ENCODE measurements around the gene FRS2.

The FRS2 gene

DNA sequence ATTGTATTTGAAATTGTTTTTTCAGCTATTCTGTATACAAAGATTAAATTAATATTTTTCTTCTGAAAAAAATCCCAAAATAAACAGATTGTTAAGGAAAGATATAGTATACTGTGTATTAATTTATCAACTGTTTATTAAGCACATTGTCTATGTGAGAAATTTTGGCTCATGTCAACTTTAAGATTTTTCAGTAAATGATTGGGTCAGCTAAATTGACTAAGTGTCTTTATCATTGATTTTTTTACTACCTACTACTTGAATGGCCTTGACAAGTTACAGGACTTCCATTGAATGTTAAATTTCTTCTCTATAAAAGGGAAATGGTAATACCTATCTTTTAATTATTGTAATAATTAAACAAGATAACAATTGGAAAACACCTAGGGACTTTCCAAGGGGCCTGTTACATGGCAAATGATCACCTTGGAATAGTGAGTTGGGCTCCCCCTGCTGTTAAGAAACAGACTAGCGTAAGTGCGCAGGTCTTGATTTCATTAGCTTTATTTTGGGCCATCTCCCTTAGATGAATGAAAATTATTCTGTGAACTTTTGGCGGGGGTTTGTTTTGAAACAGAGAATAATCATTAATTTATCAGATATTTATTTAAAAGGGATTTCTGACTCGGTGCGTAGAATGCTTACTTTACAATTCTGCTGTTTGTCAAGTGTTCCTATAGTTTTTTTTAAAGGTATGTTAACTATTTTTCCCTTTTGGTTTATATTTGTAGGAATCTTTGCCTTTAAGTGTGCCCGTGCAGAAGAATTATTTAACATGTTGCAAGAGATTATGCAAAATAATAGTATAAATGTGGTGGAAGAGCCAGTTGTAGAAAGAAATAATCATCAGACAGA is 100.6 kb downstream of the FRS2 start:
- no peak for DNase-seq (ENCODE audit: low spot score)
- Histone ChIP-seq H3K27ac (no peak overlapping the region), H3K4me3 (no peak overlapping the region)
- TF ChIP-seq, protein P1, sequence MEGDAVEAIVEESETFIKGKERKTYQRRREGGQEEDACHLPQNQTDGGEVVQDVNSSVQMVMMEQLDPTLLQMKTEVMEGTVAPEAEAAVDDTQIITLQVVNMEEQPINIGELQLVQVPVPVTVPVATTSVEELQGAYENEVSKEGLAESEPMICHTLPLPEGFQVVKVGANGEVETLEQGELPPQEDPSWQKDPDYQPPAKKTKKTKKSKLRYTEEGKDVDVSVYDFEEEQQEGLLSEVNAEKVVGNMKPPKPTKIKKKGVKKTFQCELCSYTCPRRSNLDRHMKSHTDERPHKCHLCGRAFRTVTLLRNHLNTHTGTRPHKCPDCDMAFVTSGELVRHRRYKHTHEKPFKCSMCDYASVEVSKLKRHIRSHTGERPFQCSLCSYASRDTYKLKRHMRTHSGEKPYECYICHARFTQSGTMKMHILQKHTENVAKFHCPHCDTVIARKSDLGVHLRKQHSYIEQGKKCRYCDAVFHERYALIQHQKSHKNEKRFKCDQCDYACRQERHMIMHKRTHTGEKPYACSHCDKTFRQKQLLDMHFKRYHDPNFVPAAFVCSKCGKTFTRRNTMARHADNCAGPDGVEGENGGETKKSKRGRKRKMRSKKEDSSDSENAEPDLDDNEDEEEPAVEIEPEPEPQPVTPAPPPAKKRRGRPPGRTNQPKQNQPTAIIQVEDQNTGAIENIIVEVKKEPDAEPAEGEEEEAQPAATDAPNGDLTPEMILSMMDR (IDR thresholded peaks at IDR 0.05) = peak; percentile 58

- Histone ChIP-seq H3K27ac (no peak overlapping the region), H3K4me3 (no peak overlapping the region)
- TF ChIP-seq, protein P1 (IDR thresholded peaks at IDR 0.05) = no peak
- no peak for DNase-seq (ENCODE audit: low spot score)
Observed at GRCh38 chr12:69575346-69575745, 105.2 kb downstream of the FRS2 start.

- DNase-seq (ENCODE audit: low spot score) = no peak
- TF ChIP-seq, protein P1 (IDR thresholded peaks at IDR 0.05) = no peak
- H3K27ac ChIP-seq = no peak overlapping the region
- H3K4me3 ChIP-seq = no peak overlapping the region
Observed at GRCh38 chr12:69578283-69578682, 108.1 kb downstream of the FRS2 start.

DNA sequence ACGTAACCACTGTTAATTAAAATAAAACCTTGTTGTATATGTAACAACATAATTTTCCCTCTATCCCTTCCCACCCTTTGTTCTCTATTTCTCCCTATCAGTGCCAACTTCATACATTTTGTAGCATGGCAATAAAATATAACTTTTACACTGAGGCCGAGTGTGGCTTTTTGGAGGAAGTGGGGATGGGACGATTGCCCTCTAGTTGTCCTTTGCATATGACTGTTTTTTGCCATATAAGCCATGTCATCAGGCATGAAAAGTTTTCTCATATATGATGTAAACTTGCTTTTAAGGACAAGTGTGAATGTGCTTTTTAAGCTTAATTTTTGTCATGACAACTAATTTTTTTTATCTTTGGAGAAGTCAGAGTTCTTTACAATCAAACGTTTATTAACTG is 108.8 kb downstream of the FRS2 start:
- no peak for DNase-seq (ENCODE audit: low spot score)
- H3K4me3 ChIP-seq = no peak overlapping the region
- H3K27ac ChIP-seq = no peak overlapping the region
- TF ChIP-seq, protein P1 (IDR thresholded peaks at IDR 0.05) = no peak

DNA sequence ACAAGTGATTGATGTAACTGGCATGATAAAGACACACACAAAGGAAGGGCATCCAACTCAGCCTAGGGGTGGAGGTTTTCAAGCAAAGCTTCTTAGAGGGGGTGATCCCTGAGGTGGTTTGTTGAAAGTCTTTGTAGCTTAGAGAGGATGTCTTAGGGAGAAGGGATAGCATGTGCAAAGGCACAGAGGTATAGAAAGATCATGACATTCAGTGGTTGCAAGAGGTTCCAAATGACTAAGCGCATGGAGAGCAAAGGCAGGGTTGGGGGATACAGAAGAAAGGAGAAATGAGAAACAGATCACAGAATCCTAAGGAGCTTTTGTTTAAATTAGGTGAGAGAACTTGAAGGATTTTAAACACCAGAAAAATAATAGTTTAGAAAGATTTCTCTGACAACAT is 109.9 kb downstream of the FRS2 start:
- DNase-seq (ENCODE audit: low spot score) = no peak
- Histone ChIP-seq H3K4me3 (no peak overlapping the region), H3K27ac (no peak overlapping the region)
- TF ChIP-seq, protein P1 (IDR thresholded peaks at IDR 0.05) = no peak

DNA sequence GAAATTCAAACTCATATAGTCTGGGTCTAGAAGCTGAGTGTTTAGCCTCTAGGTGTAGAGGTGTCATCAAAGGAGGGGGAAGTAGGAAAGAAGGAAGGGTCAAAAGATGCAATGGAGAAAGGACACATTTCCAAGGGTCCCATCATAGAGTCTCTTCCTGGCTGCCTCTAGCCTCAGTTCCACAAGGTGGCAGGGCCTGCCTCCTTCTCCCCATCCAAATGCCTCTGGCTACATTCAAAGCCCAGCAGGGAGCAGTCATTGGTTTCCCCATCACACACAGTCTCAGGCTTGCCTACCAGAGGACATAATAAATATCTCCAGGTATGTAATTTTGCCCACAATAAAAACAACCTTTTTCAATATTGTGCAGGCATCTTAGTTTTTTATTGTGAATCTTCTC is 113.0 kb downstream of the FRS2 start:
- Histone ChIP-seq H3K27ac (no peak overlapping the region), H3K4me3 (no peak overlapping the region)
- TF ChIP-seq, protein P1 (IDR thresholded peaks at IDR 0.05) = no peak
- no peak for DNase-seq (ENCODE audit: low spot score)

All from coronary artery (tissue), 2 donors.